Activated effector memory CD4-positive, alpha-beta T cell treated with anti-CD3 and anti-CD28 coated beads, Interleukin-2, amount 50 U/mL, for 16 hours (primary cell): ENCODE measurements around the gene SERTM1.
A peak's percentile ranks its signal among the peaks of the same experiment; 100 is the strongest.

Experiments
- DNase-seq: peaks from one replicate; pipeline ENCODE4 v3.0.0-alpha.2; 2020

Gene SERTM1

DNA sequence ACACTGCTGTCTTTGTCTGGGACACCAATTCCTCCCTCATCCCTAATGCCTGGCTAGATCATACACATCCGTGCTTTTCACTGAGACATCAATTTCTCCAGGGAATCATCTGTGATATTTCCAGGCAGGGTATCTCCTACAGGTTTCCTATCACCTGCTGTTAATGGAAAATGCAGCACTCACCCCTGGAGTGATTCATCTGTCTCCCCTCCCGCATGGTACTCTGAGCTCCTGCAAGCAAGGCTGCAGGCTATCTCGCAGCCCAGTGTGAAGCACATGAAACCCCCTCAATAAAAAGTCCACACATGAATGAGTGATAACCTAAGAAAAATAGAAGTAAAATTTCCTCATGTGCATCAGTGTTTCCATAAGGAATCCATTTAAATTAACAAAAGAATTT, 38.5 kb downstream of the SERTM1 start:
- DNase-seq, result no peak

DNA sequence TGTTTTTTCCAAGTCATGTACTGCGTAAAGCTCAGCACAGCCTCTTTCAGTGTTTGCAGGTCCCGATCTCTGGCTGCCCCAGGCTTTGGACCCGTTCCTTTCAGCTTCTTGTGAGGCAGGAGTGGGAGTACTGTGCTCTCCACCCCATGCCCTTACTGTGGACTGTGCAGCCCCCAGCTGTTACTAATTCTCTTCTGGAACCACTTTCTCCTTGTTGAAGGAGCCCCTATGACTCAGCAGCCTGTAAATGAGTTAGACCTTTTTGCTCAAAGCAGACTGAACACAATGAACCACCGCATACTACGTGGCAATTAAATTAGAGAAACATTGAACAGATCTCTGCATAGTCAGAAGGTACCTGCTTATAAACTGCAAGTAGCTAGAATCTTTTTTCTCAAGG, 39.0 kb downstream of the SERTM1 start:
- no peak for DNase-seq

DNA sequence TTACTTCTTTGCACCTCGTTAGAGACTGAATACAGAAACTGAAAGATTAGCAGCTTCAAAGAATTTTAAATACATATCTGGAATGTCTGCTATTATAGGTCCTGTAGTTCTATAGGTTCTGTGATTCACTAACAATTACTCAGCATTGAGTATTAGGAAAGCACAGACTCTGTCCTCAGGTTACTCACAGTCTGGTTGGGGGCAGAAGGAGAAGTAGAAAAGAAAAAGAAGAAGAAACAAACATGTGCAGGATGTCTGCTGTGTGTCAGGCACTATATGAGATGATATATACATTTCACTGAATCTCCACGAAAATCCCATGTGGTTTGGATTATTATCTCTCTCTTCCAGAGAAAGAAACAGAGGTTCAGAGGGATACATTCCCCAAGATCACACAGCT, 40.1 kb downstream of the SERTM1 start:
- DNase-seq, result no peak

DNA sequence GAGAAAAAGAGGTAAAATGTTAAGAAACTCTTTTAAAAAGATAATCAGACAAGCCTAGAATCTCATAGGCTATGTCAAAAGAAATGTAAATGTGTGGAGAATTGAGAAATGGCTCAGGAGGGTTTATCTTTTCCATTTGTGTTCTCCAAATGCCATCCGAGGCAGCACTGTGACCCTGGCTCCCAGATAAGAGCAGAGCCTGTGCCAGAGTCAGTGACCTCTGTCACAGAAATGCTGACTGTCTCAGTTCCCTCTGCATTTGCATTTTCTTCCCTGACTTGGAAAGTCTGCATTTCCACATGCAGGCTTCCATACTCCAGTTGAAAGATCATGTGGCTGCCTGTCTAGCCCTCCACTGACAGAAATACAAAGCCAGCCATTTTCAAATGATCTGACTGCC, 42.0 kb downstream of the SERTM1 start:
- no peak for DNase-seq

DNA sequence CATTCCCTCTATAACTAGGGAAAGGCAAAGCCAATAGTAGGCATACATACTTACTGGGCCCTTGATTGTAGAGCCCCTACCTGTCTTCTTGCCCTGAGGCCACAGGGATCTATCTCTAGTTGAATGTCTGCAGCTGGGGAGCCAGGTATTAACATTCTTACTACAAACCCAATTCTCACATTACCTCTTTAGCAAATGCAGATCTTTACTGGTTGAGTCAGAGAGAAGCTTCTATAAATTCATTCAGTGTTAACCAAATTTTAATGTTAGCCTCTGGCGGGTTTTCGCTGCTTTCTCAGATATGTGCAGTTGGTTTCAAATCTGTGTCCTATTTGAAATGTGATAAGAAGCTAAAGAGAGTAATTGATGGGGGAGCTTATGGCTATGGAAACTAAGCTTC, 43.2 kb downstream of the SERTM1 start:
- no peak for DNase-seq

DNA sequence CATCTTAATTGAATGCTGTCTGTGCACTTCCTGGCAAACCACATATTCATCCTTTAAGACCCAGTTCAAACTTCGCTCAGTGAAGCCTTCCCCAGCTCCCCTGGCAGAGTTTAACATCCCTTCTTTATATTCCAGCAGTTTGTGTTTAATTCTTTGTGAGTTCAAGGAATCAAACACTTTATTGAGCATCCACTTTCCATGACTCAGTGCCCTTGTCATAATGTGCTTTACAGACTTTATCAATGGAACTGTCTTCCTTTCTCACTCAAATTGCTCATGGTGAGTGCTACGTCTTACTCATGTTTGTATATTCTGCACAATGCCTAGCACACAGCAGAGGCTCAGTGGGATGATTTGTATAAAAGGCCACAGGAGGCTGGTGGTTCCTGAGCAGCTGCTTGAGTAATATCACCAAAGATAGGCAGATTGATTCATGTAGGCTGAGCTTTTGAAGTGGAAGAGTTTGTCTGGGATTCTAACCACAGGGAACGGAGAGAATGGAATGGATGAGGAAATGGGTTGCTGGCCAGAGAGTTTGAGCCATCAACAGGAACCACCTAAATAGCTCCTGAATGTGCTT, 44.2 kb downstream of the SERTM1 start:
- DNase-seq, result no peak

DNA sequence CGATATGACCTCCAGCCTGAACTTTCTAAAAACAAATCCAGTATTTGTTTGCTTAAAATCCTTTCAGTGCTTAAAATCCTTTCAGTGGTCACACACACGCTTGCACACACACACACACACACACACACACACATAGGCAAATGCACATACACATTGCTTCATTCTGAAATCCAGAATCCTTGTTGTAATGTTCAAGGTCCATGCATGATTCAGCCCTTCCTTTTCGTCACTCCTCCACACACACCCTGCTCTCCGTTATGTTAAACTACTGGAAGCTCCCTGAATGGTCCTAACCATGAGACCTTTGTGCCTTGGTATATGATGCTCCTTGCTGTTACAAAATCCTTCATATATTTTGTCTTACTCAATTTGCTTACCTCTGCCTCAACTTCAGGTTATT, 44.9 kb downstream of the SERTM1 start:
- DNase-seq, result no peak

DNA sequence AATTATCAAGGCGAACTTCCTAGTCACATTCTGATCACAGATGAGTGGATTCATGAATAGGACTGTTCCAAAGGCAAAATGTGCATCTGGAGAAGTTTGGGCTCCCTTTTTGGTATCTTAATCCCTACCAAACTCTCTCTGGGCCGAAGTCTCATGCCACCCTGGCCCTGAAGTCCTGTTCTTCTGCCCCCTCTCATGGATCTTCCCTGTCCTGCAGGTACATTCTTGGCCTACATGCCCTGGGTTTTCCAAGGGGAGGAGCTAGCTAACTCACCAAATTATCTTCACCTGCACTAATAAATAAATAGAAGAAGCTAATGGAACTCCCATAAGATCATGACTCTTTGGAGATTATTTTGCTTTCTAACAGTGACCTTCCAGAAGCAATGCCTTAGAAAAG, 50.3 kb downstream of the SERTM1 start:
- no peak for DNase-seq

DNA sequence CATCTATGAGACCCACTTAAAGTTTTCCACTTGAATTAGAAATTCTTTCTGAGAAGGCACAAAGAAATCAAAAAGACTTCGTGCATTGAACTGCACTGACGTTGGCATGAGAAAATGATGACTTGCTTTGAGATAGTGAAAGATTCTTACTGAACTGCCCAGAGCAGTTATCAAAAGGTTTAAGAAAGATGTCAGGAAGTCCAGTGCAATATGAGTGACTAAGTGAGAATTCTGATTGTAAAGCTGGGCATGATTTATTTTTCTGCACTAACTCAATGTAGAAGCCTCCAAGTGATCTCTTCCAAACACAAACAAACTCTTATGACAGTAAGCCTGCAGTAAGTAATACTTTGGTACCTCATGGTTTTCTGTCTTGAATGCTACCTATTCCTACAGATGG, 52.1 kb downstream of the SERTM1 start:
- no peak for DNase-seq

DNA sequence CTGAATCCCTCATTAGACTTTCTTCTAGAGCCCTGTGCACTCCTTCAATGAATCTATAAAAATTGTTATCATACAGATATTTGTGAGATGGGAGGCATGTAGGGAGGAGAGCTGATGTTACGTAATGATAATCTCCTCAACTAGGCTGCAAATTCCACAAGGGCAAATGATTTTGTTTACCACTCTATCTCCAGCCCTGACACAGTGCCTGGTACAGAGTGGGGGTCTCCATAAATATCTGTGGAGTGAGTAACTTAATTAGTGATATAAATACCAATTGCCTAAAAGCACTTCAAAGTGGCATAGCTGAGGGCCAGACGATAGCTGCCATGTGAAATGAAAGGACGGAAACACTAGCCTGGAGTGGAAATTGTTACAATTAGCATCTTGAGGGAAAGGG, 54.2 kb downstream of the SERTM1 start:
- no peak for DNase-seq

DNA sequence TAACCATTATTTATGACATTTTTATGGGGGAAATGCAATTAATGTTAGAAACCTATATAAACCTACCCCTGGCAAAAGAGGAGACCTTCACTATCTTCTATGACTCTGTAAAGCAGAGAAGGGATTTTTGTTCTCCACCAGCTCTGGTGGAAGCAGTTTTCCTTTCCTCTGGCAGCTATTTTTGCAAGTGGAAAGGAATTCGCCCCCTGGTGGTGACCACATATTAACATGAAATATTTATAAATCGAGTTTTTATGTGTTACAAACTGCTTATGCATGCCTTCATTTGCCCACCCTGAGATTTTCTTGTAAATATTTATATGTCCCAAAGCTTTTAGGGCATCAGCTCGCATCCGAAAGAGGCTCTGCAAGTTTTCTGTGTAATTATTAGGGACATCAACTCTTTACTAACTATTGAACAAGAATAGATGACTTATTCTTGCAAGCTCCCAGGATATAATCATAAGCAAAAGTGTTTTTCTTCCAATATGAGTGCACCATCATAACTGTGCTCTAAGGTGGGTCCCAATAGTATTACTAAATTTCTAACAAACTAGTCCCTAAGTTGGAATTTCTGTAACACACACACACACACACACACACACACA, 62.4 kb downstream of the SERTM1 start:
- DNase-seq, result peak; percentile 63

DNA sequence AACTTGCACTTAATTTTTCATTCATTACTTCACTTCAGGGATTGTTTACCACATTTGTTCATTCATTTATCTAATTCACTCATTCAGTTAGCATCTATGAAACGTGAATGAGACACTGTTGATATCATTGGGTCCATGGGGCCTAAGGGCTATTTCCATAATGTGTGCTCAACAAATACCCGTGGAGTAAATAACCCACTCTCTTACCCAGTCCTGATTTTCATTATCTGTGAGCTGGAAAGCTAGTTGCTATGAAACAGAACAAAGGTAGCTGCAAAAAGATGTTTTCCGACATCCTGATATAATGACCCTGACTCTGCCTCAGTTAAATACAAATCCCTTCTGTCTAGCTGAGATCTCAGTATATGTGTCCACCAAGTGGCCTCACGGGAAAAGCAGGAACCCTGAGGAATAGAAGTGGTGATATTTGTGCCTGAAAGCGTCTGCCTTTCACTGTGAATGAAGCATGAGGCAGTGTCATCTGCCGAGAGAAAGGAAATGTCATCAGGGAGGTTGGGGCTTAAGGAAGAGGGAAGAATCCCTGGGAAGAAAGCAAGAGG, 63.8 kb downstream of the SERTM1 start:
- no peak for DNase-seq

DNA sequence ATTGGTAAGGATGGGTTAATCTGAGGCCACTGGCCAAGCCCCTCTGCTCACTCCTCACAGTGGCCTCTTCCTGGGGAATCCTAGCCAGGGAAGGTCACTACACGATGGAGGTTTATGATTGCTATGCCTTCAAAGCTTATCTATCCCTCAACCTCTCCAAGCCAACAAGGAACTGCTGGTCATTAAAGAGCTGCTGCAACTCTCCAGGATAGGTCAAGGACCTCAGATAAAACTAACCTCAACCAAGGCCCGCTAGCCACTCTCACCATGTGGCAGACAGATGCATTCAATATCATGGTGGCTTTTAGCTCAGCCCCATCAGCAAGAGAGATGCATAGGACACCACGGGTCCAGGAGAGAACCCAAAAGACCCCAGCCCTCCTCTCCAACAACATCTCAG, 71.6 kb downstream of the SERTM1 start:
- DNase-seq, result no peak

DNA sequence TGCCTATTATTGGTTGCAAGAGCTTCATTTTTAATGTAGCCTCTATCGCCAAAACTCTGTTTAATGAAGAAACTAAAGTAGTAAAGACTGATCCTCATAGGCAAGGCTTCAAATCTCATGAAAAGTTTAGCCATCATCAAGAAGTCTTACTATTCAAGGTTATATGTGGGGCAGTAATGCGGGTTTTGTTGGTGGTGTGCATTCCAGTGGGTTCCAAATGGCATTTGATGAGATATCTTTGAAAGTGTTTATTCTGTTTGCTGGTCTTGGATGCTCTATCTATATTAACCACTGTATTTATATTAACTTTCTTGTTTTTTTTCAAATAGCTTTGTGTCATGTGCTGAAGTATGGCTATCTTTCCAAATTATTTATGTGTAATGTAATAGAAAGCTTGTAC, 72.2 kb downstream of the SERTM1 start:
- DNase-seq, result no peak
